ENCODE data around the gene B3GNT2. TPM values are rescaled to one million over a fixed set of nuclear protein-coding genes. Genes with fewer than 3 reads are reported as not detected.

The B3GNT2 gene, protein sequence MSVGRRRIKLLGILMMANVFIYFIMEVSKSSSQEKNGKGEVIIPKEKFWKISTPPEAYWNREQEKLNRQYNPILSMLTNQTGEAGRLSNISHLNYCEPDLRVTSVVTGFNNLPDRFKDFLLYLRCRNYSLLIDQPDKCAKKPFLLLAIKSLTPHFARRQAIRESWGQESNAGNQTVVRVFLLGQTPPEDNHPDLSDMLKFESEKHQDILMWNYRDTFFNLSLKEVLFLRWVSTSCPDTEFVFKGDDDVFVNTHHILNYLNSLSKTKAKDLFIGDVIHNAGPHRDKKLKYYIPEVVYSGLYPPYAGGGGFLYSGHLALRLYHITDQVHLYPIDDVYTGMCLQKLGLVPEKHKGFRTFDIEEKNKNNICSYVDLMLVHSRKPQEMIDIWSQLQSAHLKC
- total RNA-seq (2022; extraction: Qiagen RNA extraction), result 26.6 to 49.2 TPM (median 37.2 TPM) in 5 replicates

DNA sequence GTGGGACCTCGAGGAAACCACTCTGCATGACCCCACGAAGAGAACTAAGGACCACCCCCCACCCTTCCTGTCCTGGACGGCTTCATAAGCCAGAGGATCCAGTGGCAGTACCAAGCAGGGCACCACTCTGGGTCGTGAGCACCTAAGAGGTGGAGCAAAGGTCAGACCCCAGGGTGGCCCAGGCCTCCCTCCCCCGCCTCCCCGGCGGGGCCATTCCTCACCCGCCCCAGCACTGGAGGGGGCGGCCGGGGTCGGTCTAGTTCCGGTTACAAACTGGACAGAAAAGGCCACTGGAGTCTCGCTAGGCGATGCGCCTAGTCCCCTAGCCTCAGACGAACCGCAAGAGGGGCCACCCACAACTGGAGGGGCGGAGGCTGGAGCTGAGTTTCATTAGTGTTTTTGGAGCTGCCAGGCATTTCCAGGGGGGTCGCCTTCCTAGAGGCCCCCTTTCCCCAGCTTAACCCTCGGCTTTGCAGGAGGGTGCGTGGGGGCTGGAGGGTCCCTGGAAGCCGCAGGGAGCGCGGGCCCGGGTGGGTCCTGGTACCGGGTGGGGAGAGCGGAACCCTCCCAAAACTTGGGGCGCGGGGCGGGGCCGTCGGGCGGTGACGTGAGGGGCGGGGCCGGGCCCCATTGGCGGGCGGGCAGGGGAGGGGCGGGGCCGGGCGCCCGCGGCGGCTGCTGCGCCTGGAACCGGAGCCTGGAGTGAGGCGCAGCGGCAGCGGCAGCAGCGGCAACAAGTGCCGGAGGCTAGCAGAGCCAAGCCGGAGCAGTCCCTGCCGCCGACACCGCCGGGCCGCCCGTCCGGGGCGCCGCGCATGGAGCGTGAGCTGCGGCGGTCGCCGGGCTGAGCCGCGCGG lies at the start of gene B3GNT2:
Gene B3GNT2, plus strand, starts transcription at position 695 of the 857 bp plus-strand sequence. CDS start 26,106 bp downstream, outside the sequence.

